A673 (cell line): ENCODE results near the gene MAST4. TPM values are rescaled to one million over a fixed set of nuclear protein-coding genes. Genes with fewer than 3 reads are reported as not detected.

ENCODE experiments used
- BruUV-seq: library from RNA; stranded (reverse); fragments of 400-500 nt; replicated peaks from 2 replicates; lab custom pipeline; 2021; lab: Mats Ljungman, UMichigan
- CTCF ChIA-PET: fragments of 300-600 bp; sonication (Branson Sonifier 250); formaldehyde crosslinking; loops from one replicate; lab custom pipeline; 2022; ENCODE audit warnings: antibody characterized with exemption; lab: Charles Lee
- POLR2A ChIA-PET: fragments of 300-600 bp; sonication (Branson Sonifier 250); formaldehyde crosslinking; loops from one replicate; lab custom pipeline; 2022; ENCODE audit warnings: antibody characterized with exemption; ENCODE audit not compliant: low non-redundant PET; lab: Charles Lee
- DNase-seq: peaks from one replicate; pipeline ENCODE4 v3.0.0-alpha.2; 2015; ENCODE audit warnings: low spot score
- H3K27ac ChIP-seq: fragments of 200-600 bp; sonication (generic); 2 replicates; pipeline ENCODE4 v1.5.1; 2016; ENCODE audit warnings: mixed run types, low read depth, mild to moderate bottlenecking, mixed read lengths, antibody characterized with exemption, low read length; ENCODE audit not compliant: poor library complexity, severe bottlenecking
- H3K27me3 ChIP-seq: fragments of 200-600 bp; sonication (generic); replicated peaks from 2 replicates; pipeline ENCODE4 v1.6.1; 2017; ENCODE audit warnings: mixed run types, low read depth, mild to moderate bottlenecking, mixed read lengths, antibody characterized with exemption, low read length; ENCODE audit not compliant: insufficient read depth, poor library complexity
- H3K36me3 ChIP-seq: fragments of 200-600 bp; sonication (generic); 2 replicates; pipeline ENCODE4 v1.6.1; 2016; ENCODE audit warnings: mixed run types, mild to moderate bottlenecking, mixed read lengths, antibody characterized with exemption, low read length; ENCODE audit not compliant: insufficient read depth, poor library complexity, severe bottlenecking
- H3K4me1 ChIP-seq: fragments of 200-600 bp; sonication (generic); 2 replicates; pipeline ENCODE4 v1.6.1; 2017; ENCODE audit warnings: mixed run types, mild to moderate bottlenecking, mixed read lengths, antibody characterized with exemption, low read length; ENCODE audit not compliant: insufficient read depth, poor library complexity, severe bottlenecking
- H3K4me3 ChIP-seq: fragments of 200-600 bp; sonication (generic); 2 replicates; pipeline ENCODE4 v1.5.1; 2016; ENCODE audit warnings: low read depth, mixed run types, mild to moderate bottlenecking, mixed read lengths, low read length; ENCODE audit not compliant: poor library complexity, severe bottlenecking
- H3K9me3 ChIP-seq: fragments of 200-600 bp; sonication (generic); 2 replicates; pipeline ENCODE4 v1.6.1; 2016; ENCODE audit warnings: mixed run types, low read depth, mild to moderate bottlenecking, mixed read lengths, antibody characterized with exemption, low read length; ENCODE audit not compliant: poor library complexity, severe bottlenecking
- EZH2 ChIP-seq: fragments of 200-600 bp; sonication (generic); IDR thresholded peaks from 2 replicates; pipeline ENCODE4 v1.6.1; 2017; ENCODE audit warnings: borderline replicate concordance, low read depth, mild to moderate bottlenecking, mixed read lengths, antibody characterized with exemption, low read length; ENCODE audit not compliant: poor library complexity, severe bottlenecking
- intact Hi-C: fragments of 100-400 bp; cut with micrococcal nuclease; formaldehyde crosslinking; loops from one replicate; pipeline ENCODE4 v1.10.0; 2022; ENCODE audit not compliant: unreplicated experiment
- total RNA-seq: library from RNA; stranded (reverse); gene quantifications from 2 replicates; pipeline ENCODE4 v1.2.3, GENCODE V29; 2021
- TF ChIP-seq, protein P1 (sequence below): fragments of 300-800, 200-600 bp; sonication (generic); conservative IDR thresholded peaks from 2 replicates; pipeline ENCODE4 v1.5.1; 2017; ENCODE audit warnings: low read depth, mild to moderate bottlenecking, antibody characterized with exemption, low read length, moderate library complexity, mixed read lengths

MAST4 gene
- total RNA-seq, 1 experiment from 2014 or later: 4.5 TPM

DNA sequence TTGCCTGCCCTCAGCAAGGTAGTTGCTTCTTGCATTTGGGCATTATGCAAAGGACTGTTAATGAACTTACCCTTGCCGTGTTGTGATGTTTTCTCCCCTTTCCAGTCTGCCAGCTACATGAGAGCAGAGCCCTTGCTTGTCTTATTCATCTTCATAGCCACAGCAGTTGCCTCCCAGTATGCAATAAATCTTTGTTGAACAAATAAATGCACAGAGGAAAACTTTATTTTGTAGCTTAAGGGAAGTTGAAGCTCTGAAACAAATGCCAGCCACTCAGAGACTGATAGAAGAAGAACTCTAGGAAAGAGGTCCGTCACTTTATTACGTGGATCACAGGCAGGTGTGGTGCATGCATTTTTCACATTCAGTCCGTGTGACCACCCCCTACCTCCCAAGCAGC, 19.7 kb downstream of the MAST4 start:
- ChIA-PET CTCF (no interaction called here), POLR2A (no interaction called here)
- BruUV-seq: no TSS peak
- Histone ChIP-seq H3K36me3 (no peaks in the 10 kb centered on the region), H3K4me1 (no peaks in the 10 kb centered on the region), H3K27me3 (no peaks in the 10 kb centered on the region), H3K9me3 (no peaks in the 10 kb centered on the region), H3K4me3 (no peak overlapping the region), H3K27ac (no peak overlapping the region)
- TF ChIP-seq, protein P1, sequence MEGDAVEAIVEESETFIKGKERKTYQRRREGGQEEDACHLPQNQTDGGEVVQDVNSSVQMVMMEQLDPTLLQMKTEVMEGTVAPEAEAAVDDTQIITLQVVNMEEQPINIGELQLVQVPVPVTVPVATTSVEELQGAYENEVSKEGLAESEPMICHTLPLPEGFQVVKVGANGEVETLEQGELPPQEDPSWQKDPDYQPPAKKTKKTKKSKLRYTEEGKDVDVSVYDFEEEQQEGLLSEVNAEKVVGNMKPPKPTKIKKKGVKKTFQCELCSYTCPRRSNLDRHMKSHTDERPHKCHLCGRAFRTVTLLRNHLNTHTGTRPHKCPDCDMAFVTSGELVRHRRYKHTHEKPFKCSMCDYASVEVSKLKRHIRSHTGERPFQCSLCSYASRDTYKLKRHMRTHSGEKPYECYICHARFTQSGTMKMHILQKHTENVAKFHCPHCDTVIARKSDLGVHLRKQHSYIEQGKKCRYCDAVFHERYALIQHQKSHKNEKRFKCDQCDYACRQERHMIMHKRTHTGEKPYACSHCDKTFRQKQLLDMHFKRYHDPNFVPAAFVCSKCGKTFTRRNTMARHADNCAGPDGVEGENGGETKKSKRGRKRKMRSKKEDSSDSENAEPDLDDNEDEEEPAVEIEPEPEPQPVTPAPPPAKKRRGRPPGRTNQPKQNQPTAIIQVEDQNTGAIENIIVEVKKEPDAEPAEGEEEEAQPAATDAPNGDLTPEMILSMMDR: no peak
- no peak for TF ChIP-seq EZH2
- DNase-seq: no peak
- intact Hi-C loops: no loop called here

DNA sequence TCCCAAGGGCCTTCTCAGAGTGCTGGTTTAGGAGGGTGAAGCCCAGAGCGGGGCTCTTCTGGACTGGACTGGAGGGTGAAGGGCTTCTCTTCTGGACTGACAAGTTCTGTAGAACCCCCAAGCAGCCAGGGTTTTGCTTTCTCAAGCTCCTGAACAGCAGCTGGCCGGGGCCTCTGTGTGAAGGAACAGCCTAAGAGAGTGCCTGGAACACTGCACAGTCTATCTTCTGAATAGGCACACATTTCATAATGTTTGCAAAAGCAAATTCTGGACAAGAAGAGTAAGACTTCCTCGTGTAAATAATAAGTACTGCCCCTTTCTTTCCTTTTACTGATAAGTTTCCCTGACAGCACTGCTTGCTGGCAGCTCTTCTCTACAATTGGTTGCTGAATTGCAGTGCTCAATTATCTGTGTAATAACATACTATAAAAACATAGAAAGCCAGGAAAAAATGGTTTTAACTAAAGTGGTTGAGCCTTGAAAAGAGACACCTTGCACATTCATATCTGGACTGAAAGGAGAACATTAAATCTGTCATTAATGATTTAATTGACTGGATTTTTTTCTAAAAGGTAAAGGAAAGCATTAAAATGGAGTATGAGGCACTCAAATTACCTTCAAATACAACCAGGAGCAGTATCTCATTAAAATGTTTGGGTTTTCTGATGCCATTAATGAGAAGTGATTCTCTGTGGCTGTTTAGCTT, 20.5 kb downstream of the MAST4 start:
- no peaks in the 10 kb centered on the region for H3K9me3 ChIP-seq
- H3K4me1 ChIP-seq: no peaks in the 10 kb centered on the region
- no TSS peak for BruUV-seq
- no peak for TF ChIP-seq EZH2
- TF ChIP-seq, protein P1: no peak
- H3K4me3 ChIP-seq: no peak overlapping the region
- POLR2A ChIA-PET: no interaction called here
- H3K27me3 ChIP-seq: no peaks in the 10 kb centered on the region
- no peak overlapping the region for H3K27ac ChIP-seq
- CTCF ChIA-PET: no interaction called here
- intact Hi-C loops: no loop called here
- no peaks in the 10 kb centered on the region for H3K36me3 ChIP-seq
- DNase-seq: no peak

DNA sequence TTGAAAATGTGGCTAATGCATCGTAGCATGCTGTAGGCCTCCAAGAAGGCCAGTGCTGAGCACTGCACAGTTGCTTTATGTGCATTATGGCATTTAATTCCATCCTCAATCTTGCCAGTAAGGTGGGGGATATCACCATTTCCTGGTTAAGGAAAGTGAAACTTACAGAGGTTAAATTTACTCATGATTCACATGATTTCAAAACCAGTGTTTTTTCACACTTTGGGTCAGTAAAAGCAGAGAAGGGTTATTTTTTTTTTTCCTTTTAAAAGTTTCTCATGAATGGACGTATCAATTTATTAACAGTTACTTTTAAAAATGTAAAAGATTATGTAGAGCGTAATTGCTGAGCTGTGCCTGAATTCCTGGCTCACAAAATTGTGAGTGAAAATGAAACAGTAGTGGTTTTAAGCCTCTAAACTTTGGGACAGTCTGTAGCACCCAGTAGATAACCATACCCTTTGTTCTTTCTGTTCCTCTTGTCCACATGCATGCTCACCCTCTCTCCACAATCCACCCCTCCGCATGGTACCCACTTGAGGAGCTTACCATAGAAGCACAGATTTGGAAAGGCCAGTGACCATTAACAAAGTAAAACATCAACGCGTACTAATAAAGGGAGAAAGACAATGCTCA, 21.2 kb downstream of the MAST4 start:
- no peak for DNase-seq
- Histone ChIP-seq H3K4me1 (no peaks in the 10 kb centered on the region), H3K36me3 (no peaks in the 10 kb centered on the region), H3K27me3 (no peaks in the 10 kb centered on the region), H3K4me3 (no peak overlapping the region), H3K9me3 (no peaks in the 10 kb centered on the region), H3K27ac (no peak overlapping the region)
- CTCF ChIA-PET: no interaction called here
- TF ChIP-seq, protein P1: no peak
- TF ChIP-seq EZH2: no peak
- no TSS peak for BruUV-seq
- intact Hi-C loops: no loop called here
- POLR2A ChIA-PET: no interaction called here
